RWPE2 (cell line): Measurements from ENCODE around the gene BEST4.

Source experiments
- ATAC-seq: fragments of 200-7000 bp; cut with Tn5 transposase; 3 replicates; pipeline ENCODE4 v1.9.1; 2021; ENCODE audit warnings: low read depth
- DNase-seq: peaks from one replicate; pipeline ENCODE4 v3.0.0-alpha.2; 2020; ENCODE audit warnings: low spot score
- H3K27ac ChIP-seq: fragments of 450-650 bp; 2 replicates; pipeline ENCODE4 v1.5.1; 2017; ENCODE audit warnings: mild to moderate bottlenecking; ENCODE audit not compliant: poor library complexity, severe bottlenecking
- H3K27me3 ChIP-seq: fragments of 250-450 bp; sonication (Bioruptor Pico); 2 replicates; pipeline ENCODE4 v1.5.1; 2021; ENCODE audit warnings: mild to moderate bottlenecking, moderate library complexity; ENCODE audit not compliant: insufficient read depth, poor library complexity, severe bottlenecking
- H3K36me3 ChIP-seq: fragments of 250-450 bp; sonication (Bioruptor Pico); 2 replicates; pipeline ENCODE4 v1.5.1; 2020; ENCODE audit warnings: low read depth, mild to moderate bottlenecking, moderate library complexity
- H3K4me1 ChIP-seq: fragments of 250-450 bp; sonication (Bioruptor Pico); 2 replicates; pipeline ENCODE4 v1.5.1; 2021; ENCODE audit warnings: mild to moderate bottlenecking, moderate library complexity; ENCODE audit not compliant: insufficient read depth, poor library complexity, severe bottlenecking
- H3K4me3 ChIP-seq: fragments of 250-450 bp; sonication (Bioruptor Pico); 2 replicates; pipeline ENCODE4 v1.5.1; 2021; ENCODE audit warnings: mild to moderate bottlenecking, moderate library complexity; ENCODE audit not compliant: severe bottlenecking
- H3K9me3 ChIP-seq: fragments of 250-450 bp; sonication (Bioruptor Pico); 2 replicates; pipeline ENCODE4 v1.5.1; 2021; ENCODE audit warnings: mild to moderate bottlenecking, moderate library complexity; ENCODE audit not compliant: severe bottlenecking
- CTCF ChIP-seq: fragments of 450-650 bp; IDR thresholded peaks from one replicate; pipeline ENCODE4 v1.5.1; 2017; ENCODE audit warnings: mild to moderate bottlenecking, moderate library complexity; ENCODE audit not compliant: poor library complexity, severe bottlenecking

The BEST4 gene

DNA sequence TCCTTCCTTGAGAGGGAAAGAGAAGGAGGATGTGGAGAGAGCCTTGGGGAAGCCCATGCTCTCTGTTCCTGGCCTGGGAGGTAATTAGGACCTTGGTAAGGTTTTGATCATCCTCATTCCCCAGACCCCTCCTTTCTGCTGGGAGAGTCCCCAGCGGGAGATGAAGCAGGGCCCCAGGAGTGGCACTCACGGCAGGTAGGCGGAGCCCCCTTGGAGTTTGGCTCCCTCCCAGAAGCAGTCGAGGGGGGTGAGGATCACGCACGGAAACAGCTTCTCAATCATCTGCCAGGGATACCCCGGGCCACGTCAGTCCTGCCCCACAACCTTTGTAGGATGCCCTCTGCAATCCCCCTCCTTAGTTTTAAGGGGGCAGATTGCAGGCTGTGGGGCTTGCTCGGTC lies 43.5 kb upstream of the BEST4 start:
- no peak overlapping the region for H3K27ac ChIP-seq
- H3K27me3 ChIP-seq, result no peaks in the 10 kb centered on the region
- no peaks in the 10 kb centered on the region for H3K4me1 ChIP-seq
- H3K4me3 ChIP-seq, result no peak overlapping the region
- ATAC-seq (no peak), DNase-seq (no peak)
- H3K36me3 ChIP-seq, result no peaks in the 10 kb centered on the region
- TF ChIP-seq CTCF, result no peak
- no peaks in the 10 kb centered on the region for H3K9me3 ChIP-seq

- DNase-seq, result no peak
- ATAC-seq, result no peak
- Histone ChIP-seq H3K9me3 (no peaks in the 10 kb centered on the region), H3K4me1 (no peaks in the 10 kb centered on the region), H3K36me3 (no peaks in the 10 kb centered on the region), H3K27ac (no peak overlapping the region), H3K27me3 (no peaks in the 10 kb centered on the region), H3K4me3 (no peak overlapping the region)
- TF ChIP-seq CTCF, result no peak
Observed at GRCh38 chr1:44830900-44831304, 42.9 kb upstream of the BEST4 start.

DNA sequence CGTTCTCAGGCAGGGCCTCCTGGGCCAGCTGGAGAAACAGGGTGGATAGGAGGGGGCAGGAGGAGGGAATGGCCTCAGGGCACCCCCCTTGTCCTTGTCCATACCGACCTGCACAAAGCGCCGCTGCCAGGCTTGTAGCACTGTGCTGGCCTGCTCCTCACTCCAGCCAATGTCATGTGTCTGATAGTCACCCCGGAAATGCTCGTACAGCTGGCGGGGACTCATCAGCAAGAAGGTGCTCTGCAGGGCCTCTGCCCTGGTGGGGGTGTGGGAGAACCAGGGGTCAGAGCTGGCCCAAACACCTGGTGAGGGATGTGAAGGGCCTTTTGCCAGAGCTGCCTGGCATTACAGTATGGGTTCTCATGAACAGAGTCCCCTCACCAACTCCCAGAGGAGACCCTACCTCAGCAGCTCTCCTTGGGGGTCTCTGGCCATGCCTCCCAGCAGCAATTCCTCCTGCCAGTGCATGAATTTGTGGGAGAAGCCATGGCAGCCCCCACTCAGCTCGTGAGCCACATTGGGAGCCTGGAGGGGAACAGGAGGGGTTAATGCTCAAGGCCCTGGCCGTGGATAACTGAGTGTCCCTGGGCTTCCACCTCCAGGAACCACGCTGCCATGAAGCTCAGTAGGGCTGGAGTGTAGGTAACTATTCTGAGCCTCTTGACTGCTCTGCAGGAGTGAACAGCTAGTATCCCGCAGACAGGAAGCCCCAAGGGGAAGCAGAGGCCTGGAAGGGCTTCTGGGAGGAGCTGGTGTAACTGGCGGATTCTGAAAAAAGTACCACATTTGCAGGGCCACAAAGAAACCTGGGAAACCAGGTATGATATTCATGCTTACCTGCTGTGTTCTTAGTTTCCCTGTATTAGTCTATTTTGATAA lies 41.8 kb upstream of the BEST4 start:
- no peak for DNase-seq
- Histone ChIP-seq H3K4me3 (no peak overlapping the region), H3K27ac (no peak overlapping the region)

DNA sequence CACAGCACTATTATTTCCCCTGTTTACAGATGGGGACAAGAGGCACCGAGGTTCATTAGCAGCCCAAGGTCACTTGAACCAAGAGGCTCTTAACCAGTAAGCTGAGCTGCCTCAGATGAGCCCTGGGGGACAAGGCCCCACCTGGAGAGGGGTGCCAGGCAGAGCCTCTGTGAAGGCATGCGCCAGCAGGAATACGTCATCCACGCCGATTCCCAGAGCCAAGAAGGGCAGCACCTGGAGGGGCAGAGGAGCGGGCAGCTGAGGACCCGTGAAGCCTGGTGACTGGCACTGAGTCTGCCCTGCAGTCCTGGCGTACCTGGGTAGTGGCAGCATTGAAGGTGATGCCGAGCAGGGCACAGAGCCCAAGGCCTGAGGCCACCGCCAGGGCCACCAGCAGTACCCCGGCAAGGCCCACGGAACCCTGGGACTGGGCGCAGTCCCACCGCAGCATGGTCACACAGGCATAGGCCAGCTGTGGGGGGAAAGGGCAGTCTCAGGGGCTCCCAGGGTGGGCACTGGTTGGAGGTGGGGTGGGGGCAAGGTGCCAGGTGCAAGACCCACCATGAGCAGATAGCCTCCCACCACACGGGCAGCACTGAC lies 41.0 kb upstream of the BEST4 start:
- Histone ChIP-seq H3K36me3 (no peaks in the 10 kb centered on the region), H3K9me3 (no peaks in the 10 kb centered on the region), H3K27ac (no peak overlapping the region), H3K4me1 (no peaks in the 10 kb centered on the region), H3K27me3 (no peaks in the 10 kb centered on the region), H3K4me3 (no peak overlapping the region)
- no peak for TF ChIP-seq CTCF
- DNase-seq, result no peak
- no peak for ATAC-seq

More for the DNA sequence above, 41.8 kb upstream of the BEST4 start:
- H3K4me1 ChIP-seq, result no peaks in the 10 kb centered on the region
- no peaks in the 10 kb centered on the region for H3K9me3 ChIP-seq
- no peak for ATAC-seq
- no peaks in the 10 kb centered on the region for H3K27me3 ChIP-seq
- H3K36me3 ChIP-seq, result no peaks in the 10 kb centered on the region
- TF ChIP-seq CTCF, result no peak
